AG04450 (cell line): Measurements from ENCODE around the gene LIMK2. TPM values are rescaled to one million over a fixed set of nuclear protein-coding genes. Genes with fewer than 3 reads are reported as not detected.

ENCODE experiments used
- CTCF ChIA-PET: fragments of 300-600, 350-600 bp; formaldehyde crosslinking; extraction: SDS; loops from one replicate; lab custom pipeline; 2022; ENCODE audit warnings: antibody characterized with exemption, inconsistent platforms; lab: Charles Lee
- POLR2A ChIA-PET: fragments of 350-600 bp; formaldehyde crosslinking; extraction: SDS; loops from one replicate; lab custom pipeline; 2021; ENCODE audit warnings: antibody characterized with exemption, inconsistent platforms; lab: Yijun Ruan, JAX
- DNase-seq: peaks from one replicate; pipeline ENCODE4 v3.0.0-alpha.2; 2011; ENCODE audit warnings: low read depth, low spot score
- H3K27ac ChIP-seq: one replicate; pipeline ENCODE4 v1.5.1; 2012; ENCODE audit warnings: low read depth, low read length, control low read depth
- H3K27me3 ChIP-seq: one replicate; pipeline ENCODE4 v1.6.0; 2012; ENCODE audit warnings: low read length; ENCODE audit not compliant: control insufficient read depth, insufficient read depth
- H3K4me3 ChIP-seq: 2 replicates; pipeline ENCODE4 v1.5.1; 2011; ENCODE audit warnings: mild to moderate bottlenecking, low read depth, low read length, control low read depth
- H3K9me3 ChIP-seq: 2 replicates; pipeline ENCODE4 v1.5.1; 2012; ENCODE audit warnings: low read length; ENCODE audit not compliant: control insufficient read depth, insufficient read depth
- polyA plus RNA-seq: library from polyadenylated mRNA; depleted of rRNA; stranded (reverse); fragments of >200 nt; gene quantifications from 2 replicates; pipeline ENCODE4 v1.2.3, GENCODE V29; 2011
- TF ChIP-seq, protein P1 (sequence below): IDR thresholded peaks from 2 replicates; pipeline ENCODE4 v1.5.1; 2011; ENCODE audit warnings: low read depth, low read length, control low read depth, inconsistent platforms

LIMK2 gene
- polyA plus RNA-seq, 1 experiment = 5.0 TPM

DNA sequence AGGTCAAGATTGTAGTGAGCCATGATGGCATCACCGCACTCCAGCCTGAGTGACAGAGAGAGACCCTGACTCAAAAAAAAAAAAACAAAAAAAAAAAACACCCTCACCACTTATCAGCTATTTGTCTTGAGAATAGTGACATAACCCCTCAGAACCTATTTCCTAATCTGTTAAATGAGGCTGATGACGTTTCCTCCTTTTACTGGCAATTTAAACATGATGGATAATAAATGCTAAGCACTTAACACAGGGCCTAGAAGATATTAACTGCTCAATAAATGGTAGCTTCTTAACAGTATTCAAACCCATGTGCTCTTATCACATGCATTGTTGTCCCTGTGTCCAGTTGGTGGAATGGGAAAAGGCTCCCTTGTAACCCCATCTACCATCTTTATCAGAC, 34.6 kb downstream of the LIMK2 start:
- Histone ChIP-seq H3K4me3 (no peak overlapping the region), H3K27me3 (no peaks in the 10 kb centered on the region), H3K9me3 (no peaks in the 10 kb centered on the region), H3K27ac (no peak overlapping the region)
- TF ChIP-seq, protein P1, sequence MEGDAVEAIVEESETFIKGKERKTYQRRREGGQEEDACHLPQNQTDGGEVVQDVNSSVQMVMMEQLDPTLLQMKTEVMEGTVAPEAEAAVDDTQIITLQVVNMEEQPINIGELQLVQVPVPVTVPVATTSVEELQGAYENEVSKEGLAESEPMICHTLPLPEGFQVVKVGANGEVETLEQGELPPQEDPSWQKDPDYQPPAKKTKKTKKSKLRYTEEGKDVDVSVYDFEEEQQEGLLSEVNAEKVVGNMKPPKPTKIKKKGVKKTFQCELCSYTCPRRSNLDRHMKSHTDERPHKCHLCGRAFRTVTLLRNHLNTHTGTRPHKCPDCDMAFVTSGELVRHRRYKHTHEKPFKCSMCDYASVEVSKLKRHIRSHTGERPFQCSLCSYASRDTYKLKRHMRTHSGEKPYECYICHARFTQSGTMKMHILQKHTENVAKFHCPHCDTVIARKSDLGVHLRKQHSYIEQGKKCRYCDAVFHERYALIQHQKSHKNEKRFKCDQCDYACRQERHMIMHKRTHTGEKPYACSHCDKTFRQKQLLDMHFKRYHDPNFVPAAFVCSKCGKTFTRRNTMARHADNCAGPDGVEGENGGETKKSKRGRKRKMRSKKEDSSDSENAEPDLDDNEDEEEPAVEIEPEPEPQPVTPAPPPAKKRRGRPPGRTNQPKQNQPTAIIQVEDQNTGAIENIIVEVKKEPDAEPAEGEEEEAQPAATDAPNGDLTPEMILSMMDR = no peak
- no peak for DNase-seq
- ChIA-PET POLR2A (interaction anchor here (1.3 kb wide), 1 partner anchor 162 kb away, joined by 4 read pairs; no protein-coding TSS in a partner anchor), CTCF (interaction anchor here (6.1 kb wide), 1 partner anchor 26 kb away, joined by 46 read pairs; no protein-coding TSS in a partner anchor)

DNA sequence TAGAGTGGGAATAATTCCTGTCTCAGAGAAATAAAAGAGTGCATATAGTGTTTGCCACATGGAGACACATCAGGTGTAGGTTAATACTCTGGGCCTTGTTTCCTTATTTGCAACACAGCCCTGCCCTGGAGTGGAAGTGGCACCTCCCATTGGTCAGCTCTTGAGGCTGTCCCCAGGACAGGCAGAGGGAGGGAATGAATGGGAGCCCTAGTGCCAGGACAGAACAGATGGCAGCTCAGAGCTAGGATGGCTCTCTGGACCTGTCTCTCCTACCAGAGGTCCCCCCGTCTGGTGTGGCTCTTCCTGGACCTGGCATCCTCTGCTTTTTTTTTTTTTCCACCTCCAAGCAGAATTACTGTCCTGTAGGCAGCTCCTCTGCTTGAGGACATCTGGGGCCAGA, 35.6 kb downstream of the LIMK2 start:
- peak overlapping the region; percentile 61 for H3K27ac ChIP-seq
- CTCF ChIA-PET = interaction anchor here (1.1 to 6.1 kb wide), 6 partner anchors 16 to 140 kb away, joined by 3 to 46 read pairs (median 5); partner anchors contain the start of genes LIMK2, PIK3IP1 and SELENOM
- H3K9me3 ChIP-seq = no peaks in the 10 kb centered on the region

DNA sequence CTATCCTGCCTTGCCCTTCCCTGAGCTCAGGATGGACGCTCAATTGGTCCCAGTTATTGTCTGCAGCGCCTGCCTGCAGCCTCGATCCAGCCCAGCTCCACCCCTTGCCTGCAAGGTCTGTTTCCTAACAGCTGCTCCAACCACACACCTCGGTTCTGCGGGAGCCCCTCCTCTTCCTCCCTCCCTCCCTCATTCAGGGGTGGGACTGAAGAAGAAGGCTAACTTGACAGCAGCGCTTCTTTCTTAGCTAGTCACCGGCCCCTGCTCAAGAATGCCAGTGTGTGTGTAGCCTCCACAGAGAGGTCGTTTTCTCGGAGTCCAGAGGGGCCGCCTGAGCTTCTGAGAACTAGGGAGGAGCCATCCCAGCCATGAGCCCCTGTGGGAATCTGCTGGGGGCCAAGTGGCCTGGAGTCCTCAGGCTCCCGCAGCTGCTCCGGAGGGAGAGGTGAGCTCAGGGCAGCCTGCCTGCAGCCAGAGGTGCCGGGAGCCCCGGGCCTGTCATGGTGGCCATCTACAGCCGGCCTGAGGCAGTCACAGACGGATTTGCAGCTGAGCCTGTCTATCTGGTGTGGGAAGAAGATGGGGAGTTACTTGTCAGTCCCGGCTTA, 36.1 kb downstream of the LIMK2 start:
- H3K4me3 ChIP-seq = peak overlapping the region; percentile 74
- DNase-seq = peak; percentile 80
- H3K27ac ChIP-seq = peak overlapping the region; percentile 61
- CTCF ChIA-PET = interaction anchor here (1.1 to 6.1 kb wide), 6 partner anchors 16 to 141 kb away, joined by 3 to 46 read pairs (median 5); partner anchors contain the start of genes LIMK2, PIK3IP1 and SELENOM
- TF ChIP-seq, protein P1 = no peak
- POLR2A ChIA-PET = interaction anchor here (0.5 to 1.6 kb wide), 11 partner anchors 9 to 715 kb away, joined by 3 to 7 read pairs (median 4); partner anchors contain the start of genes PIK3IP1 and SELENOM
- H3K27me3 ChIP-seq = no peaks in the 10 kb centered on the region
- H3K9me3 ChIP-seq = no peaks in the 10 kb centered on the region

More for the DNA sequence above, 35.6 kb downstream of the LIMK2 start:
- POLR2A ChIA-PET = interaction anchor here (0.5 to 1.6 kb wide), 9 partner anchors 8 to 383 kb away, joined by 3 to 7 read pairs (median 4); partner anchors contain the start of gene PIK3IP1
- Histone ChIP-seq H3K4me3 (peak overlapping the region; percentile 74), H3K27me3 (no peaks in the 10 kb centered on the region)
- no peak for DNase-seq
- TF ChIP-seq, protein P1 = no peak

DNA sequence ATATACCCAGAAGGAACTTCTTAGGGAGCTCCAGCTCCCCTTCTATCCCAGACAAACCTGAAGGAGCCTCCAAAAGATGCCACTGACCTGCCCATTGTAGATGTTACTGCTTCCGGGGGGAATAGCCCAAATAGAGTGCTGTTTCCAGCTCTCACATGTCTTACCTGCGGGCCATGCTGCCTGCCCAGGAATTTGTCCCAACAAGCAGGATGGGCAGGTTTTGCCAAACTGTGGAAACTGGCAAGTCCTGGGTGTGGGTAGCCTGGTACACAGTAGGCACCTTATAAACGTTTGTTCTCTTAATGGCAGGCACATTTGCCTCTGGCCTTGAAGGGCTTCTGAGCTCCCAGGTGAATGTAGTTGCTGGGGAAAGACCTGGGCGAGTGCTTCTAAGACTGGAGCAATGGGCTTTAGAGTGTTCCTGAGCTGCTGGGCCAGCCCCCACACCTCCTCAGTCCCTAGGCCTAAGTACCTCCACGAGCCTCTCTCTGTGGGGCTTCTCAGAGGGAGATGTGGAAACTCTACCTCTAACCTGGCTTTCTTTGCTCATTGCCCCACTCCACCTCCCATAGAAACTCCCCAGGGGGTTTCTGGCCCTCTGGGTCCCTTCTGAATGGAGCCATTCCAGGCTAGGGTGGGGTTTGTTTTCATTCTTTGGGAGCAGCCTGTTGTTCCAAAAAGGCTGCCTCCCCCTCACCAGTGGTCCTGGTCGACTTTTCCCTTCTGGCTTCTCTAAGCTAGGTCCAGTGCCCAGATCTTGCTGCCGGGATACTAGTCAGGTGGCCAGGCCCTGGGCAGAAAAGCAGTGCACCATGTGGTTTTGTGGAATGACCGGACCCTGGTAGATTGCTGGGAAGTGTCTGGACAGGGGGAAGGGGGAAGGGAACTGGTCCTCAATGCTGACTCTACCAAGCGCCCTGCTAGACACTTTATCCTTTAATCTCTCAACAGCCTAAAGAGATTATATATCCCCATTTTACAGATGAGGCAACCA, 37.2 kb downstream of the LIMK2 start:
- DNase-seq = no peak
- POLR2A ChIA-PET = interaction anchor here (0.9 to 1.6 kb wide), 4 partner anchors 22 to 147 kb away, joined by 3 to 7 read pairs (median 4); partner anchors contain the start of genes PIK3IP1 and SELENOM
- Histone ChIP-seq H3K4me3 (peak overlapping the region; percentile 74), H3K27me3 (no peaks in the 10 kb centered on the region), H3K9me3 (no peaks in the 10 kb centered on the region), H3K27ac (no peak overlapping the region)
- CTCF ChIA-PET = interaction anchor here (1.3 to 6.1 kb wide), 4 partner anchors 21 to 142 kb away, joined by 3 to 46 read pairs (median 15); partner anchors contain the start of genes LIMK2 and SELENOM
- TF ChIP-seq, protein P1 = no peak
